ENCODE results near the gene TENM3.

DNA sequence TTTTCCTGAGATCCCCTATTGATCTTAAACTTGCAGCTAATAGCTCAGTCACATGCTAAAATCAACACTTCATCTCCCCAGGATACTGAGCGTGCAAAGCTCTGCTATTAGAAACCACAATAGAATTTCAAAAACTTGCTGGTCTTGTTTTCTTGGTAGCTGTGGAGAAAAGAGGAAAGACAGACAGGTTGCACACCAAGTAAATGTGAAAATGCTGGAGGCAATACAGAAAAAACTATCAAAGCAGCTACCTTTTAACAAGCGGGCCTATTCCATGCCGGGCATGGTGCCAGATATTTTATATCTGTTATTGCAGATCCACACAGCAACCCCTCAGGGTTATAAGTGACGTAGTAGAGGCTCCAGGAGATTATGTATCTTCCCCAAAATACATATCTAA, 502.0 kb downstream of the TENM3 start:
- TF ChIP-seq, protein P1, sequence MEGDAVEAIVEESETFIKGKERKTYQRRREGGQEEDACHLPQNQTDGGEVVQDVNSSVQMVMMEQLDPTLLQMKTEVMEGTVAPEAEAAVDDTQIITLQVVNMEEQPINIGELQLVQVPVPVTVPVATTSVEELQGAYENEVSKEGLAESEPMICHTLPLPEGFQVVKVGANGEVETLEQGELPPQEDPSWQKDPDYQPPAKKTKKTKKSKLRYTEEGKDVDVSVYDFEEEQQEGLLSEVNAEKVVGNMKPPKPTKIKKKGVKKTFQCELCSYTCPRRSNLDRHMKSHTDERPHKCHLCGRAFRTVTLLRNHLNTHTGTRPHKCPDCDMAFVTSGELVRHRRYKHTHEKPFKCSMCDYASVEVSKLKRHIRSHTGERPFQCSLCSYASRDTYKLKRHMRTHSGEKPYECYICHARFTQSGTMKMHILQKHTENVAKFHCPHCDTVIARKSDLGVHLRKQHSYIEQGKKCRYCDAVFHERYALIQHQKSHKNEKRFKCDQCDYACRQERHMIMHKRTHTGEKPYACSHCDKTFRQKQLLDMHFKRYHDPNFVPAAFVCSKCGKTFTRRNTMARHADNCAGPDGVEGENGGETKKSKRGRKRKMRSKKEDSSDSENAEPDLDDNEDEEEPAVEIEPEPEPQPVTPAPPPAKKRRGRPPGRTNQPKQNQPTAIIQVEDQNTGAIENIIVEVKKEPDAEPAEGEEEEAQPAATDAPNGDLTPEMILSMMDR (IDR thresholded peaks at IDR 0.05) = no peak
- TF ChIP-seq POLR2A (IDR thresholded peaks at IDR 0.05) = no peak

Measured in testis (tissue), 2 donors.